Activated CD4-positive, alpha-beta T cell treated with anti-CD3 and anti-CD28 coated beads, Interleukin-2, amount 50 U/mL, for 16 hours (primary cell): Measurements from ENCODE around the gene ADIPOQ.
"Not testable (repeated sequence)": the region's sequence is repeated elsewhere in the genome, so short reads cannot be mapped to it uniquely, and the experiment has no call there.

Source experiments
- DNase-seq: peaks from one replicate; pipeline ENCODE4 v3.0.0-alpha.2; 2020

The ADIPOQ gene

DNA sequence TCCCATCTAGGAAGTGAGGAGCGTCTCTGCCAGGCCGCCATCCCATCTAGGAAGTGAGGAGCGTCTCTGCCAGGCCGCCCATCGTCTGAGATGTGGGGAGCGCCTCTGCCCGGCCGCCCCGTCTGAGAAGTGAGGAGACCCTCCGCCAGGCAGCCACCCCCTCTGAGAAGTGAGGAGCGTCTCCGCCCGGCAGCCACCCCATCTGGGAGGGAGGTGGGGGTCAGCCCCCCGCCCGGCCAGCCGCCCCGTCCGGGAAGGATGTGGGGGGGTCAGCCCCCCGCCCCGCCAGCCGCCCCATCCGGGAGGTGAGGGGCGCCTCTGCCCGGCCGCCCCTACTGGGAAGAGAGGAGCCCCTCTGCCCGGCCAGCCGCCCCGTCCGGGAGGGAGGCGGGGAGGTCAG, 31.3 kb downstream of the ADIPOQ start:
- not testable (repeated sequence) for DNase-seq

DNA sequence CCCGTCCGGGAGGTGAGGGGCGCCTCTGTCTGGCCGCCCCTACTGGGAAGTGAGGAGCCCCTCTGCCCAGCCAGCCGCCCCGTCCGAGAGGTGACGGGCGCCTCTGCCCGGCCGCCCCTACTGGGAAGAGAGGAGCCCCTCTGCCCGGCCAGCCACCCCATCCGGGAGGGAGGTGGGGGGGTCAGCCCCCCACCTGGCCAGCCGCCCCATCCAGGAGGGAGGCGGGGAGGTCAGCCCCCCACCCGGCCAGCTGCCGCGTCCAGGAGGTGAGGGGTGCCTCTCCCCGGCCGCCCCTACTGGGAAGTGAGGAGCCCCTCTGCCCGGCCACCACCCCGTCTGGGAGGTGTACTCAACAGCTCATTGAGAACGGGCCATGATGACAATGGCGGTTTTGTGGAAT, 31.7 kb downstream of the ADIPOQ start:
- DNase-seq = not testable (repeated sequence)

DNA sequence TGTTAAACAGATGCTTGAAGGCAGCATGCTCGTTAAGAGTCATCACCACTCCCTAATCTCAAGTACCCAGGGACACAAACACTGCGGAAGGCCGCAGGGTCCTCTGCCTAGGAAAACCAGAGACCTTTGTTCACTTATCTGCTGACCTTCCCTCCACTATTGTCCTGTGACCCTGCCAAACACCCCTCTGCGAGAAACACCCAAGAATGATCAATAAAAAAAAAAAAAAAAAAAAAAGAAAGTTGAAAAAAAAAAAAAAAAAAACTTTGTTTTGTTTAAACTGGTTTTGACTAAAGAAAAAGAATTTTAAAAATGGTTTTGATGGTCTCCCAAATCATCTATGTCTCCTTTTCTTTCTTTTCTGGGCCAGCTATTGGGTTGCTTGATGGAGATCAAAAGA, 32.3 kb downstream of the ADIPOQ start:
- not testable (repeated sequence) for DNase-seq

DNA sequence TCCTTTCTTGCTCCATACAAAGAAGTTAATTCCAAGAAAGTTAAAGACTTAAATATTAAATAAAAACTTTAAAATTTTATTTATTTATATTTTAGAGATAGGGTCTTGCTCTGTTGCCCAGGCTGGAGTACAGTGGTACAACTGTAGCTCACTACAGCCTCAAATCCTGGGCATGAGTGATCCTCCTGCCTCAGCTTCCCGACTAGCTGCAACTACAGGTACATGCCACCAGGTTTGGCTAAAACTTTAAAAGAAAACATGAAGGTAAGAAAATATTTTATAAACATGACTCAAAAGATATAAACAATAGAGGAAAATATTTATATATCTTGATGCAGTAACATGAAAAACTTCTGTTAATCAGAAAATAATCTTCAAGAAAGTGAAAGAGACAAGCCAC, 33.2 kb downstream of the ADIPOQ start:
- DNase-seq = no peak

DNA sequence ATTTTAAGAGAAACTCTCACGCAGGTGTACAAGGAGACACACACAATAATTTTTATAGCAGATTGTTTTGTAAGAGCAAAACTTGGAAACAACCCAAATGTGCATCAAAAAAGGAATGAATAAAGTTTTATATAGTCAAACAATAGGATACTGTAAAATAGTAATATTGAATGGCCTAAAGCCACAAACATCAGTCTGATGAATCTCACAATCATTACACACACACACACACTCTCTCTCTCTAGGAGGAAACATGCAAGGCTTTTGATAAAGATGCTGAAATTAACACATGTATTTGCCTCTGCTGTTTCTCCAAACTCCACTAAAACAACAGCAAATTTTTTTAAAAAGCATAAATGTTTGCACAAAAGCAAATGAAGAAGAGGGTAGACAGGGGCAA, 37.3 kb downstream of the ADIPOQ start:
- DNase-seq = peak; percentile 39

DNA sequence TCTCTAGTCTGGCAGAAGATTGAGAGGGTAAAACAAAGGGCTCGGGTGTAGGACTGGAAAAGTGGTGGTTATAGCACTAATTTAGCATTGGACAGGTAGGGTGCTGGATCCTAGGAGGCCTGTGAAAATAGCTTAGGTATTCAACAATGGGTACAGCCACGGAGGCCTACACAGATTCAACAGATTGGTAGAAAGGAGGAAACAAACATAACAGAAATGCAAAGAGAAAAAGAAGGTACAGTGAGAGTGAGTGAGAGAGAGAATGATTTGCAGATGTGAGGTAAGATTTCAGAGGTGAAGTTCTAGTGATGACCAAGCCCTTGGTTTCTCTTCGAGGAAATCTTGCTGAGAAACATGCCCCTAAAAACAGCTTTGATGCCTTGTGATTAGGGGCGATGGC, 37.9 kb downstream of the ADIPOQ start:
- peak; percentile 87 for DNase-seq

DNA sequence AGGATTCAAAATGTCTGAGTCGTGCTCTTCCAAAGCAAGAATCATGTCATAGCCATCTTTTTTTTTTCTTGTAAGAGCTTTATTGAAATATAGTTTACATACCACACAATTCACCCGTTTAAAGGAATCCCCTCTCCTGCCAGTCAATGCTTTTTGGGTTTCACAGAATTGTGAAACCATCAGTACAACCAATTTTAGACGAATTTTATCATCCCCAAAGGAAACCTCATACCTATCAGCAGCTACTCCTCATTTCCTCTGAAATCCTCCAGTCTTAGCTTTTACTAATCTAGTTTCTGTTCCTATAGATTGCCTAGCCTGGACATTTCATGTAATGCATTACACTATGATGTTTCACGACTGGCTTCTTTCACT, 39.6 kb downstream of the ADIPOQ start:
- DNase-seq = peak; percentile 84

DNA sequence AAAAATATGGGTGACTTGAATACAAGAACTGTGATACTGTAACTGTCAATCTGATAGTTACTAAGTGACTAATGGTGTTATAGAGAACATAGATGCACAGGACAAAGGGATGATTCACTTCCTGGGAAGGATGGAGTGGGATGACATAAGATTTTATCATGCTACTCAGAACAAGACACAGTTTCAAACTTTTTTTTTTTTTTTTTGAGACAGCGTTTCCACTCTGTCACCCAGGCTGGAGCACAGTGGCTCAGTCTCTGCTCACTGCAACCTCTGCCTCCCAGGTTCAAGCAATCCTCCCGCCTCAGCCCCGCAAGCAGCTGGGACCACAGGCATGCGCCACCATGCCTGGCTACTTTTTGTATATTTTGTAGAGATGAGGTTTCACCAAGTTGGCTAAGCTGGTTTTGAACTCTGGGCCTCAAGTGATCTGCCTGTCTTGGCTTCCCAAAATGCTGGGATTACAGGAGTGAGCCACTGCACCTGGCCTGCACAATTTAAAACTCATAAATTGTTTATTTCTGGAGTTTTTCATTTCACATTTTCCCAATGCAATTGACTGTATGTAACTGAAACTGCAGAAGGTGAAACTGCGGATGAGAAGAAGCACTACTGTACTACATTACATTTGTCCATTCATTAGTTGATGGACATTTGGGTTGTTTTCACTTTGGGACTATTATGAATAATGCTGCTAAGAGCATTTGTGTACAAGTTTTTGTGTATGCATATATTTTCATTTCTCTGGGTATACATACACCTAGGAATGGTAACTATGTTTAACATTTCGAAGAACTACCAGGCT, 40.6 kb downstream of the ADIPOQ start:
- peak; percentile 94 for DNase-seq

DNA sequence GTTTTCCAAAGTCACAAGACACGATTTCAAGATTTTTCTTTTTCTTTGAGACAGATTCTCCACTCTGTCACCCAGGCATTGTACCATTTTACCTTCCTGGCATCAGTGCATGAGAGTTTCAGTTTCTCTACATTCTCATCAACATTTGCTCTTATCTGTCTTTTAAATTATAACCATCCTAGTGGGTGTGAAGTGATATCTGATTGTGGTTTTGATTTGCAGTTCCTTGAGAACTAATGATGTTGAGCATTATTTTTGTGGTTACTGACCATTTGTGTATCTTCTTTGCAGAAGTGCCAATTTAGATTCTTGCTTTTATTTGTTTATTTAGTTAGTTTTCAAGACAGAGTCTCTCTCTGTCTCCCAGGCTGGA, 41.2 kb downstream of the ADIPOQ start:
- DNase-seq = peak; percentile 70

DNA sequence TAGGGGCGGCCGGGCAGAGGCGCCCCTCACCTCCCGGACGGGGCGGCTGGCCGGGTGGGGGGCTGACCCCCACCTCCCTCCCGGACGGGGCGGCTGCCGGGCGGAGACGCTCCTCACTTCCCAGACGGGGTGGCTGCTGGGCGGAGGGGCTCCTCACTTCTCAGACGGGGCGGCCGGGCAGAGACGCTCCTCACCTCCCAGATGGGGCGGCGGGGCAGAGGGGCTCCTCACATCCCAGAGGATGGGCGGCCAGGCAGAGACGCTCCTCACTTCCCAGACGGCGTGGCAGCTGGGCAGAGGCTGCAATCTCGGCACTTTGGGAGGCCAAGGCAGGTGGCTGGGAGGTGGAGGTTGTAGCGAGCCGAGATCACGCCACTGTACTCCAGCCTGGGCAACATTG, 42.4 kb downstream of the ADIPOQ start:
- DNase-seq = not testable (repeated sequence)

DNA sequence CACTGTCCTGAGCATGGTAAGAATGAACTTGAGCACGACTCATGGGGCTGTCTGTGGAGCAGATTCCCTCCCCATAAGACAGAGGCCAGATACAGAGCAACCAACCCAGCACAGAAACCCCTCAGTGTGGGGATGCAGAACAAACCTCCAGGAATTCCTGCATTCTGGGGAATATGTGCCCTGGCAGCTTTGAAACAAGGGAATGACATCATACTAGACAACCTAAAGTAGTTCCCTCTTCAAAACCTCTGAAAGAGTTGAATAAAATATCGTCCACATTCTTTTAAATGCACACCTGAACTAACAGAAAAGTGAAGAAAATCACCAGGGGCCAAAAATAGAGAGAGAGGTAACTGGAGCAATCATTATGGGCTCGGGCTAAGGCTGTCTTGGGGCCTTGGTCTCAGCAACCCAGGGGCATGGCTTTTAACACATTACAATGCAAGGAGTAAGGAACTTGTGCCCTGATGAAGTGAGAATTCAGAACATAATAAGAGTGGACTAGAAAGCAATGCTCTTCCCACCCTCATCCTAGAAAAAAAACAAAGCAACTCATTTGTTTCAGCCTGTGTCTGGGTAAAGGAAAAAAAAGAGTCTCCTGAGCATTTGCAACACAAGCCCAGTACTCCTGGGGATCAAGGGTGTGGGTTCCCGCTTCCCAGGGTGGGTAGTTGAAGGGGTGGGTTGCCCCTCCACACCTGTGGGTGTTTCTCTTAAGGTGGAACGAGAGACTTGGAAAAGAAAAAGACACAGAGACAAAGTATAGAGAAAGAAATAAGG, 43.9 kb downstream of the ADIPOQ start:
- no peak for DNase-seq

DNA sequence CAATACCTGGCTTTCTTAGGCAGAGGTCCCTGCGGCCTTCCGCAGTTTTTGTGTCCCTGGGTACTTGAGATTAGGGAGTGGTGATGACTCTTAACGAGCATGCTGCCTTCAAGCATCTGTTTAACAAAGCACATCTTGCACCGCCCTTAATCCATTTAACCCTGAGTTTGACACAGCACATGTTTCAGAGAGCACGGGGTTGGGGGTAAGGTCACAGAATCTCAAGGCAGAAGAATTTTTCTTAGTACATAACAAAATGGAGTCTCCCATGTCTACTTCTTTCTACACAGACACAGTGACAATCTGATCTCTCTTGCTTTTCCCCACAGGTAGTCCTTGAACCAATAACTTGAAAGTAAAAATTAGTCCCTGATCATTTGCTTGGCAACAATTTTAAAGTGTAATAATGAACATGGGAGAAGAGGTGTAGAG, 45.0 kb downstream of the ADIPOQ start:
- DNase-seq = not testable (repeated sequence)

DNA sequence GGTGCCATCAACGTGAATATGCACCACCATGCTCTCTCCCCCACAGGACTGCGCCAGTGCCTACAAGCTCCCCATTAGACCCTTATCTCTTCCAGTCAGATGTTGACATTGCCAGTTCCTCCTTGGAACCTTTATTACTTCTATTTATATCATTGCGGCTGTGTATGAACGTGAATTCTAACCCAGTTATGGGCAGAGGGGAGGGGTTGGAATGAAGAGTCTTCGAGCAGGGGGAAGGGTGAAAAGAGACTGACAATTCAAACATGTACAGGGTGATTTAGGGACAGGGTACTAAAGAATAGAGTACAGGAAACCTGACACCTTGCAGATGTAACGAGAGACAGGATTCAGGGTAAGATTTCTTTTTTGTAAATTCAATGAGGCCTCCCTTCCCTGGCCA, 46.1 kb downstream of the ADIPOQ start:
- no peak for DNase-seq

DNA sequence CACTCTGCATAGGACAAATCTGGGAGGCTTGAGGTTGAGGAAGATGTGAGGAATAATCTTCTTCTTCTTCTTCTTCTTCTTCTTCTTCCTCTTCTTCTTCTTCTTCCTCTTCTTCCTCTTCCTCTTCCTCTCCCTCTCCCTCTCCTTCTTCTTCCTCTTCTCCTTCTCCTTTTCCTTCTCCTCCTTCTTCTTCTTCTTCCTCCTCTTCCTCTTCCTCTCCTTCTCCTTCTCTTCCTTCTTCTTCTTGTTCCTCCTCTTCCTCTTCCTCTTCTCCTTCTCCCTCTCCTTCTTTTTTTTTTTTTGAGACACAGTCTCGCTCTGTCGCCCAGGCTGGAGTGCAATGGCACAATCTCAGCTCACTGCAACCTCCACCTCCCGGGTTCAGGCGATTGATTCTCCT, 47.2 kb downstream of the ADIPOQ start:
- not testable (repeated sequence) for DNase-seq

DNA sequence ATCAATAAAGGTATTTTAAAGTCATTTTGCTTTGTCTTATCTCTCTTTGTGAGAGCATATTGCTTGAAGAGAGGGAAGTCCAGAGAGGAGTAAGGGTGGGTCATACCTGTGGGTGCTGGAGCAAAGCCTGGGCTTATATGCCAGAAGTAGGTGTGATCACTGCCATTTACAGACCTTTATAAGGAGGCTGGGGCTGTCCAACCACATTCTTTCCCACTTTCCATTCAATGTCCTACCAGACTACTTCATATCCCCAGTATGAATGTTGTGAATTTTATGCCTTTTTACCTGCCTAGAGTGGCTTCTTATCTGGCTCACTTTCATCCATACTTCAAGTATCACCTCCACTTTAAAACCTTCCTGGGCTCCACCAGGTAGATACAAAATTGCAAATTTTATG, 48.4 kb downstream of the ADIPOQ start:
- no peak for DNase-seq

DNA sequence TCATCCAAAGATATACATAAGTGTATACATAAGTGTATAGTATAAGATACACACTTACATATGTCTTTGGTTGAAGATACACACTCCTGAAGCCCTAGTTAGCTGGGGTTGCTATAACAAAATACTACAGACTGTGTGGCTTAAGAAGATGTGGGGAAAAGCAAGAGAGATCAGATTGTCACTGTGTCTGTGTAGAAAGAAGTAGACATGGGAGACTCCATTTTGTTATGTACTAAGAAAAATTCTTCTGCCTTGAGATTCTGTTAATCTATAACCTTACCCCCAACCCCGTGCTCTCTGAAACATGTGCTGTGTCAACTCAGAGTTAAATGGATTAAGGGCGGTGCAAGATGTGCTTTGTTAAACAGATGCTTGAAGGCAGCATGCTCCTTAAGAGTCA, 50.6 kb downstream of the ADIPOQ start:
- DNase-seq = not testable (repeated sequence)

DNA sequence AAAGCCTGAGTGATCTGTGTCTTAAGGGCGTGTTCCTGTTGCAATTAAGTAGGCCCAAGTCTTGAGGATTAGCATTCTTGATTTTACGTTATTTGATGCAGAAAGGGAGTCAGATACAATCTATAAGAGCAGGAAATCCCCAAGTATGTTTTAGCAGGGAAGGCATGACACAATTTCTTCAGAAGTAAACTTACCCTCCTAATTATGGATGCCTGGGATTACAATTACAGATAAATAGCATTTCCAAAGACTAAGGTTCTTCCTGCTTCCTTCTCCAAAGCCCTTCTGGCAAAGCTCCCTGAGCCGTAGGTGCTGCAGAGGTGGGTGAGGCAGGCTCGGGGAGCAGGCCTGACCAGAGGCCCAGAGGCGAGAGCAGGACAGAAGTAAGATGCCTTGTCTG, 52.9 kb downstream of the ADIPOQ start:
- no peak for DNase-seq

DNA sequence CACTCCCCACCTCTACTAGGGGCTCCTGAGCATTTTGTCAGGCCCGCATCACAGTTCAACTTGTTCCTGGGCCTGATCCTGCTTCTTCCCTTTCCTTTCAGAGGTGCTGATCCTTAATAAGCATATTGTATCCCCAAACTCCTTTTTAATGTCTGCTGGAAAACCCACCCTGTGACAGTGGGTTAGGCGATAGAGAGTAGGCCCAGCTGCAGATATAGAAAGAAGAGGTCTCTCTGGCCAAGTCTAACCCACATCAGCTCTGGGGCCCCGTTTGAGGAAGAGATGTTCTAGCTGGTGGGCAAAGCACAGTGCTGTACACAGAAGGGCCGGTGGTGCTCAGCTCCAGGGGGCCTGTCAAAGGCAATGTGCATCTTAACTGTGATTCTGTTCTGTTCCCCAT, 53.5 kb downstream of the ADIPOQ start:
- no peak for DNase-seq

DNA sequence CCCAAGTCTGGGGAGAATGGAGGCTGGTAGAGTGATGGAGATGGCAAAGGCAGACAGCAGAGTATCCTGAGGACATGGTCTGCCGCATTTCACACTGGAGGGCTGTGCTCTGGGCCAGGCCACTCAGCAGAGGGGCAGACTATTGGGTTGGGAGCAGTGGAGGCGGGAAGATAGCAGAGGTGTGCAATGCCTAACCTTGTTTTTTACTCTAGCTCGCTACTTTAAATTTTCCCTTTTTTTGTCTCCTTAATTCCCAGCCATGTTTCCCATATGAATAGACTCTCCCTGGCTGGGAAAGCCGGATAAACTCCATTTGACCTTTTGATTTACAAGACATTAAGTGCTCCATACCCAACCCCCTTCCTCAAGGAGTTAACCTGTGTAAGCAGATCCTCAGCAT, 54.4 kb downstream of the ADIPOQ start:
- no peak for DNase-seq

DNA sequence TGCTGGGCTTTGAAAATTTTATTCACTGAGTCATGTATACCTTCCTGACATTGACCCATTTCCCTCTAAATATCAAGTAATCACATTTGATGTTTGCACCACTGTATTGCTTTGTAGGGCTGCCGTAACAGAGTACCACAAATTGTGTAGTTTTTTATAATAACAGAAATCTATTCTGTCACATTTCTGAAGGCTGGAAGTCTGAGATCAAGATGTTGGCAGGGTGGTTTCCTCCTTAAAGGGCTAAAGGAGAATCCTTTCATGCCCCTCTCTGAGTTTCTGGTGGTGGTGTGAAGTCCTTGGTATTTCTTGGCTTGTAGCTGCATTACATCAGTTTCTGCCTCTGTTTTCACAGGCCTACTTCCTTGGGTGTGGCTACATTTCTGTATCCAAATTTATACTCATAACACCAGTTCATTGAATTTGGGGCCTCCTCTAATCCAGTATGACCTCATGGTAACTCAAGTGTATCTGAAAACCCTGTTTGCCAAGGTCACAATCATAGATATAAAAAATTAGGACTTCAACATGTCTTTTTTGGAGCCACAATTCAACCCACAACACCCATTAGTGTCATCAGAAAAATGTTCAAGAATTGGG, 58.7 kb downstream of the ADIPOQ start:
- DNase-seq = peak; percentile 8

DNA sequence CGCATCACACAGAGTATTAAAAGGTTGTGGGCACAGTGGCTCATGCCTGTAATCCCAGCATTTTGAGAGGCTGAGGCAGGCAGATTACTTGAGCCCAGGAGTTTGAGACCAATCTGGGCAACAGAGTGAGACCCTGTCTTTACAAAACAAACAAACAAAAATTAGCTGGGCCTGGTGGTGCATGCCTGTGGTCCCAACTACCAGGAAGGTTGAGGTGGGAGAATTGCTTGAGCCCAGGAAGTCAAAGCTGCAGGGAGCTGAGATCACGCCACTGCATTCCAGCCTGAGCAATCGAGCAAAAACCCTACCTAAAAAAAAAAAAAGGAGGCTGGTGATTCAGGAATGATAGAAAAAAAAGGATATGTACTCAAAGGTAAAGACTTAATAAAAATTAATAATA, 59.6 kb downstream of the ADIPOQ start:
- DNase-seq = no peak

DNA sequence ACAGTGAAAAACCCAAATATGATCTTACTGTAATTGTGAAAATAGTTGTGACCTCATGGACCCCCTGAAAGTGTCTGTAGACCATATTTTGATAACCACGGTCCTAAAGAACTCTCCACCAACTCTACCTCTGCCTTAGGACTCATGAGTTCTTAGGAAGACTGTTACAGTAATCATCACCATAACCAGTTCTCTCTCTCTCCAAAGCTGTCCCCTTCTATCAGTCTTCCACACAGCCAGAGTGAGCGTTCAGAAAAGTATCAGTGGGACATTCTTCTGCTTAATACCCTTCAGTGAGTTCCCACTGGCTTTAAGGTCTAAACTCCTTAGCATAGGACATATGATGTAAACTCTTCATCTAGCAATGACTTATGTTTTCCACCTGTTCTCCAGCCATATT, 60.2 kb downstream of the ADIPOQ start:
- no peak for DNase-seq

DNA sequence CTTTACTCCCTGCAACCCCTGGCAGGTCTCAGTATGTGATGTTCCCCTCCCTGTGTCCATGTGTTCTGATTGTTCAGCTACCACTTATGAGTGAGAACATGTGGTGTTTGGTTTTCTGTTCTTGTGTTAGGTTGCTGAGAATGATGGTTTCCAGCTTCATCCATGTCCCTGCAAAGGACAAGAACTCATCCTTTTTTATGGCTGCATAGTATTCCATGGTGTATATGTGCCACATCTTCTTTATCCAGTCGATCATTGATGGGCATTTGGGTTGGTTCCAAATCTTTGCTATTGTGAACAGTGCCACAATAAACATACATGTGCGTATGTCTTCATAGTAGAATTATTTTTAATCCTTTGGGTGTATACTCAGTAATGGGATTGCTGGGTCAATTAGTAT, 61.2 kb downstream of the ADIPOQ start:
- not testable (repeated sequence) for DNase-seq

DNA sequence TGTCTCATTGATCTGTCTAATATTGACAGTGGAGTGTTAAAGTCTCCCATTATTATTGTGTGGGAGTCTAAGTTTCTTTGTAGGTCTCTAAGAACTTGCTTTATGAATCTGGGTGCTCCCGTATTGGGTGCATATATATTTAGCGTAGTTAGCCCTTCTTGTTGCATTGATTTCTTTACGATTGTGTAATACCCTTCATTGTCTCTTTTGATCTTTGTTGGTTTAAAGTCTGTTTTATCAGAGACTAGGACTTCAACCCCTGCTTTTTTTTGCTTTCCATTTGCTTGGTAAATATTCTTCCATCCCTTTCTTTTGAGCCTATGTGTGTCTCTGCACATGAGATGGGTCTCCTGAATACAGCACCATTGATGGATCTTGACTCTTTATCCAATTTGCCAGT, 64.6 kb downstream of the ADIPOQ start:
- not testable (repeated sequence) for DNase-seq
